ENCODE measurements around the gene RBM4. TPM values are rescaled to one million over a fixed set of nuclear protein-coding genes. Genes with fewer than 3 reads are reported as not detected.

The RBM4 gene
- total RNA-seq, 5 donors from 2014 or later (not counting 1 experiment from before 2014, with no cell fraction given): 163 to 233 (median 181) TPM

Other genes with a start within 250 kb of the RBM4 start
- gene NPAS4, start 217.7 kb upstream of the RBM4 start, total RNA-seq: not detected
- gene MRPL11, start 199.9 kb upstream of the RBM4 start, total RNA-seq: 10 to 100 TPM; 23.5 to 29.4 (median 27.2) TPM
- 10 to 100 TPM; 12.9 to 22.0 (median 13.8) TPM for gene PELI3, start 171.8 kb upstream of the RBM4 start, total RNA-seq
- gene DPP3, start 158.3 kb upstream of the RBM4 start, total RNA-seq: 10 to 100 TPM; 20.7 to 34.6 (median 29.5) TPM
- gene BBS1, start 128.1 kb upstream of the RBM4 start, total RNA-seq: 10 to 100 TPM; 17.0 to 41.6 (median 34.9) TPM
- gene ZDHHC24, start 92.7 kb upstream of the RBM4 start, total RNA-seq: 10 to 100 TPM; 17.2 to 25.7 (median 23.5) TPM
- gene ACTN3, start 91.8 kb upstream of the RBM4 start, total RNA-seq: under 1 TPM; 0.18 to 0.30 (median 0.23) TPM
- 10 to 100 TPM; 18.2 to 39.3 (median 30.4) TPM for gene CTSF, start 70.1 kb upstream of the RBM4 start, total RNA-seq
- under 1 TPM; 0.10 to 0.65 (median 0.32) TPM for gene CCDC87, start 45.6 kb upstream of the RBM4 start, total RNA-seq
- 10 to 100 TPM; 32.3 to 69.5 (median 58.3) TPM for gene CCS, start 45.5 kb upstream of the RBM4 start, total RNA-seq
- gene RBM14, start 22.1 kb upstream of the RBM4 start, total RNA-seq: 100 to 1,000 TPM; 176 to 382 (median 191) TPM
- gene RBM4B, start 39.2 kb downstream of the RBM4 start, total RNA-seq: 10 to 100 TPM in 4 of 5 donors, 1 to 10 TPM in 1; 9.1 to 26.2 (median 20.2) TPM
- gene SPTBN2, start 90.5 kb downstream of the RBM4 start, total RNA-seq: 1 to 10 TPM in 1 of 5 donors, under 1 TPM in 3, not detected in 1; 0.13 to 1.1 (median 0.60) TPM
- 10 to 100 TPM; 27.2 to 42.9 (median 34.1) TPM for gene RCE1, start 204.7 kb downstream of the RBM4 start, total RNA-seq
- gene LRFN4, start 218.4 kb downstream of the RBM4 start, total RNA-seq: 10 to 100 TPM in 1 of 5 donors, 1 to 10 TPM in 4; 1.5 to 12.9 (median 6.7) TPM